Liver (tissue), 9 donors: ENCODE data around the gene PAX8. TPM values are rescaled to one million over a fixed set of nuclear protein-coding genes. Genes with fewer than 3 reads are reported as not detected.

Experiments
- DNase-seq: peaks from one replicate; pipeline ENCODE4 v3.0.0-alpha.2; 2017; ENCODE audit warnings: low spot score
- H3K27ac ChIP-seq, 2 donors: one replicate each; pipeline ENCODE4 v1.7.0; 2013; ENCODE audit warnings: inconsistent platforms in 2 of 2, low read length in 2 of 2, control low read depth in 1 of 2, low read depth in 1 of 2, mild to moderate bottlenecking in 1 of 2
- H3K27me3 ChIP-seq, 4 donors: one replicate each; pipeline versions ENCODE4 v1.6.1 to v1.7.0; 2013; ENCODE audit warnings: low read length in 3 of 4, inconsistent platforms in 1 of 4, mild to moderate bottlenecking in 1 of 4, moderate library complexity in 1 of 4; ENCODE audit not compliant: control insufficient read depth in 4 of 4, insufficient read depth in 4 of 4
- H3K36me3 ChIP-seq, 4 donors: one replicate each; pipeline versions ENCODE4 v1.6.1 to v1.7.0; 2013; ENCODE audit warnings: low read length in 3 of 4, mild to moderate bottlenecking in 3 of 4, low read depth in 1 of 4, moderate library complexity in 1 of 4; ENCODE audit not compliant: control insufficient read depth in 4 of 4, insufficient read depth in 3 of 4
- H3K4me1 ChIP-seq, 4 donors: one replicate each; pipeline versions ENCODE4 v1.6.1 to v1.7.0; 2013; ENCODE audit warnings: low read length in 3 of 4, mild to moderate bottlenecking in 3 of 4, moderate library complexity in 1 of 4; ENCODE audit not compliant: control insufficient read depth in 4 of 4, insufficient read depth in 4 of 4
- H3K4me3 ChIP-seq, 3 donors: one replicate each; pipeline versions ENCODE4 v1.6.1 to v1.7.0; 2013; ENCODE audit warnings: low read length in 3 of 3, control low read depth in 1 of 3, low read depth in 1 of 3, mild to moderate bottlenecking in 1 of 3
- H3K9ac ChIP-seq, 2 donors: one replicate each; pipeline ENCODE4 v1.7.0; 2013; ENCODE audit warnings: low read length in 2 of 2, mild to moderate bottlenecking in 2 of 2, moderate library complexity in 2 of 2, control low read depth in 1 of 2, low read depth in 1 of 2
- H3K9me3 ChIP-seq, 4 donors: one replicate each; pipeline versions ENCODE4 v1.6.1 to v1.7.0; 2013; ENCODE audit warnings: low read length in 3 of 4; ENCODE audit not compliant: control insufficient read depth in 4 of 4
- EGR1 ChIP-seq, 2 donors: IDR thresholded peaks; 2 replicates each; pipeline ENCODE4 v1.6.1; 2016 to 2018; ENCODE audit warnings: antibody characterized with exemption in 2 of 2, low read depth in 2 of 2
- FOXA1 ChIP-seq: IDR thresholded peaks from 2 replicates; pipeline ENCODE4 v1.6.1; 2016; ENCODE audit warnings: antibody characterized with exemption
- FOXA2 ChIP-seq: IDR thresholded peaks from 2 replicates; pipeline ENCODE4 v1.6.1; 2016; ENCODE audit warnings: antibody characterized with exemption
- GABPA ChIP-seq, 2 donors: IDR thresholded peaks in 1 of 2; conservative IDR thresholded peaks in 1 of 2; 2 replicates each; pipeline ENCODE4 v1.6.1; 2016; ENCODE audit warnings: antibody characterized with exemption in 2 of 2, mild to moderate bottlenecking in 1 of 2, moderate library complexity in 1 of 2
- HNF4A ChIP-seq, 2 donors: conservative IDR thresholded peaks; 2 replicates each; pipeline ENCODE4 v1.6.1; 2016; ENCODE audit warnings: antibody characterized with exemption in 2 of 2, mild to moderate bottlenecking in 2 of 2
- HNF4G ChIP-seq: IDR thresholded peaks from 2 replicates; pipeline ENCODE4 v1.6.1; 2016; ENCODE audit warnings: antibody characterized with exemption
- JUND ChIP-seq, 2 donors: IDR thresholded peaks; 2 replicates each; pipeline ENCODE4 v1.6.1; 2016; ENCODE audit warnings: antibody characterized with exemption in 2 of 2
- NR2F2 ChIP-seq: IDR thresholded peaks from 2 replicates; pipeline ENCODE4 v1.6.1; 2016; ENCODE audit warnings: antibody characterized with exemption
- RAD21 ChIP-seq, 2 donors: IDR thresholded peaks; 2 replicates each; pipeline ENCODE4 v1.6.1; 2016; ENCODE audit warnings: antibody characterized with exemption in 2 of 2, mild to moderate bottlenecking in 2 of 2
- REST ChIP-seq: IDR thresholded peaks from 2 replicates; pipeline ENCODE4 v1.6.1; 2016; ENCODE audit warnings: antibody characterized with exemption, mild to moderate bottlenecking
- RXRA ChIP-seq, 2 donors: IDR thresholded peaks; 2 replicates each; pipeline ENCODE4 v1.6.1; 2017 to 2018; ENCODE audit warnings: antibody characterized with exemption in 2 of 2, mild to moderate bottlenecking in 1 of 2
- SP1 ChIP-seq: IDR thresholded peaks from 2 replicates; pipeline ENCODE4 v1.6.1; 2018; ENCODE audit warnings: antibody characterized with exemption, mild to moderate bottlenecking
- TAF1 ChIP-seq: conservative IDR thresholded peaks from 2 replicates; pipeline ENCODE4 v1.6.1; 2016; ENCODE audit warnings: antibody characterized with exemption, mild to moderate bottlenecking
- YY1 ChIP-seq: IDR thresholded peaks from 2 replicates; pipeline ENCODE4 v1.6.1; 2016; ENCODE audit warnings: antibody characterized with exemption, mild to moderate bottlenecking
- WGBS: extraction: QIAGEN DNeasy Blood & Tissue Kit; methylation state at CpG from one replicate; pipeline ENCODE4 v1.1.7; 2013; 5-methylcytosine and 5-hydroxymethylcytosine counted together
- polyA plus RNA-seq, 2 donors: library from polyadenylated mRNA; stranded (reverse) in 1 of 2; unstranded in 1 of 2; fragments of 200-250 nt in 1 of 2; fragments of >200 nt in 1 of 2; fragmentation: Nextera tagmentation in 1 of 2; extraction: Ambion mirVana in 1 of 2; gene quantifications; one replicate each; pipeline versions ENCODE4 v1.2.1 to v1.2.3, GENCODE V29; 2013 to 2015
- total RNA-seq, 2 donors: library from RNA; depleted of rRNA; stranded (reverse); fragments of >200 nt; gene quantifications; one replicate each; pipeline ENCODE4 v1.2.3, GENCODE V29; 2014
- TF ChIP-seq, protein P1 (sequence below): fragments of 150-350 bp; IDR thresholded peaks from 2 replicates; pipeline ENCODE4 v1.5.1; 2017; ENCODE audit warnings: improper control_type of control experiment, low read depth, low read length; ENCODE audit not compliant: missing input control
- TF ChIP-seq, protein P2 (sequence below): IDR thresholded peaks from 2 replicates; pipeline ENCODE4 v1.6.1; 2016; ENCODE audit warnings: antibody characterized with exemption
- TF ChIP-seq, protein P3 (sequence below): IDR thresholded peaks from 2 replicates; pipeline ENCODE4 v1.6.1; 2016; ENCODE audit warnings: antibody characterized with exemption
- TF ChIP-seq, protein P4 (sequence below): IDR thresholded peaks from 2 replicates; pipeline ENCODE4 v1.6.1; 2016; ENCODE audit warnings: antibody characterized with exemption
- donor health status: healthy.
- donor health status: healthy.
- donor health status: healthy.
- donor health status: healthy.
- donor health status: healthy.

The PAX8 gene
- total and polyA plus RNA-seq, 4 donors: 0.09 to 0.85 (median 0.33) TPM

GRCh38 chr2:113264713-113265403 lies 13.9 kb downstream of the PAX8 start:
- Histone ChIP-seq H3K4me1 (peaks cover 2 to 26% (median 16%) of the 10 kb centered on the region in 4 donors), H3K36me3 (no peaks in the 10 kb centered on the region), H3K27me3 (no peaks in the 10 kb centered on the region), H3K9me3 (no peaks in the 10 kb centered on the region), H3K27ac (peak overlapping the region in 1 of 2 donors; percentile 8), H3K9ac (no peak overlapping the region), H3K4me3 (no peak overlapping the region)
- 48% methylated on average over 9 of the region's 9 CpGs for WGBS
- DNase-seq: no peak
- TF ChIP-seq HNF4G: no peak
- TF ChIP-seq HNF4A (conservative IDR thresholded peaks at IDR 0.05): peak in 1 of 2 donors; percentile 15
- peak in 1 of 2 donors; percentile 16 for TF ChIP-seq RAD21 (IDR thresholded peaks at IDR 0.05)
- TF ChIP-seq NR2F2: no peak
- TF ChIP-seq, protein P1, sequence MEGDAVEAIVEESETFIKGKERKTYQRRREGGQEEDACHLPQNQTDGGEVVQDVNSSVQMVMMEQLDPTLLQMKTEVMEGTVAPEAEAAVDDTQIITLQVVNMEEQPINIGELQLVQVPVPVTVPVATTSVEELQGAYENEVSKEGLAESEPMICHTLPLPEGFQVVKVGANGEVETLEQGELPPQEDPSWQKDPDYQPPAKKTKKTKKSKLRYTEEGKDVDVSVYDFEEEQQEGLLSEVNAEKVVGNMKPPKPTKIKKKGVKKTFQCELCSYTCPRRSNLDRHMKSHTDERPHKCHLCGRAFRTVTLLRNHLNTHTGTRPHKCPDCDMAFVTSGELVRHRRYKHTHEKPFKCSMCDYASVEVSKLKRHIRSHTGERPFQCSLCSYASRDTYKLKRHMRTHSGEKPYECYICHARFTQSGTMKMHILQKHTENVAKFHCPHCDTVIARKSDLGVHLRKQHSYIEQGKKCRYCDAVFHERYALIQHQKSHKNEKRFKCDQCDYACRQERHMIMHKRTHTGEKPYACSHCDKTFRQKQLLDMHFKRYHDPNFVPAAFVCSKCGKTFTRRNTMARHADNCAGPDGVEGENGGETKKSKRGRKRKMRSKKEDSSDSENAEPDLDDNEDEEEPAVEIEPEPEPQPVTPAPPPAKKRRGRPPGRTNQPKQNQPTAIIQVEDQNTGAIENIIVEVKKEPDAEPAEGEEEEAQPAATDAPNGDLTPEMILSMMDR: no peak
- no peak for TF ChIP-seq EGR1 (IDR thresholded peaks at IDR 0.05; ENCODE audit: low read depth in 2 of 2)
- TF ChIP-seq, protein P2, sequence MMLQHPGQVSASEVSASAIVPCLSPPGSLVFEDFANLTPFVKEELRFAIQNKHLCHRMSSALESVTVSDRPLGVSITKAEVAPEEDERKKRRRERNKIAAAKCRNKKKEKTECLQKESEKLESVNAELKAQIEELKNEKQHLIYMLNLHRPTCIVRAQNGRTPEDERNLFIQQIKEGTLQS: no peak
- TF ChIP-seq RXRA (IDR thresholded peaks at IDR 0.05): no peak
- TF ChIP-seq YY1: no peak
- peak in 1 of 2 donors; percentile 24 for TF ChIP-seq JUND (IDR thresholded peaks at IDR 0.05)
- no peak for TF ChIP-seq TAF1
- no peak for TF ChIP-seq REST
- TF ChIP-seq GABPA (IDR thresholded peaks at IDR 0.05 in 1 of 2, conservative IDR thresholded peaks at IDR 0.05 in 1 of 2): no peak
- TF ChIP-seq FOXA2: no peak
- TF ChIP-seq, protein P3, sequence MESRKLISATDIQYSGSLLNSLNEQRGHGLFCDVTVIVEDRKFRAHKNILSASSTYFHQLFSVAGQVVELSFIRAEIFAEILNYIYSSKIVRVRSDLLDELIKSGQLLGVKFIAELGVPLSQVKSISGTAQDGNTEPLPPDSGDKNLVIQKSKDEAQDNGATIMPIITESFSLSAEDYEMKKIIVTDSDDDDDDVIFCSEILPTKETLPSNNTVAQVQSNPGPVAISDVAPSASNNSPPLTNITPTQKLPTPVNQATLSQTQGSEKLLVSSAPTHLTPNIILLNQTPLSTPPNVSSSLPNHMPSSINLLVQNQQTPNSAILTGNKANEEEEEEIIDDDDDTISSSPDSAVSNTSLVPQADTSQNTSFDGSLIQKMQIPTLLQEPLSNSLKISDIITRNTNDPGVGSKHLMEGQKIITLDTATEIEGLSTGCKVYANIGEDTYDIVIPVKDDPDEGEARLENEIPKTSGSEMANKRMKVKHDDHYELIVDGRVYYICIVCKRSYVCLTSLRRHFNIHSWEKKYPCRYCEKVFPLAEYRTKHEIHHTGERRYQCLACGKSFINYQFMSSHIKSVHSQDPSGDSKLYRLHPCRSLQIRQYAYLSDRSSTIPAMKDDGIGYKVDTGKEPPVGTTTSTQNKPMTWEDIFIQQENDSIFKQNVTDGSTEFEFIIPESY: no peak
- no peak for TF ChIP-seq FOXA1
- TF ChIP-seq, protein P4, sequence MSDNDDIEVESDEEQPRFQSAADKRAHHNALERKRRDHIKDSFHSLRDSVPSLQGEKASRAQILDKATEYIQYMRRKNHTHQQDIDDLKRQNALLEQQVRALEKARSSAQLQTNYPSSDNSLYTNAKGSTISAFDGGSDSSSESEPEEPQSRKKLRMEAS: no peak
- no peak for TF ChIP-seq SP1
